ES-I3 (cell line): ENCODE data around the gene FREY1.
"Not testable (repeated sequence)": the region's sequence is repeated elsewhere in the genome, so short reads cannot be mapped to it uniquely, and the experiment has no call there.

Source experiments
- H3K36me3 ChIP-seq: 2 replicates; pipeline ENCODE4 v1.6.1; 2013; ENCODE audit warnings: mild to moderate bottlenecking, low read length, control low read depth, moderate library complexity; ENCODE audit not compliant: insufficient read depth
- H3K4me1 ChIP-seq: 2 replicates; pipeline ENCODE4 v1.6.1; 2013; ENCODE audit warnings: mild to moderate bottlenecking, control low read depth, low read length; ENCODE audit not compliant: insufficient read depth
- H3K9ac ChIP-seq: 2 replicates; pipeline ENCODE4 v1.6.1; 2013; ENCODE audit warnings: low read depth, mild to moderate bottlenecking, low read length, moderate library complexity
- H3K9me3 ChIP-seq: 2 replicates; pipeline ENCODE4 v1.6.1; 2013; ENCODE audit warnings: mild to moderate bottlenecking, low read length, moderate library complexity; ENCODE audit not compliant: control insufficient read depth, insufficient read depth

The FREY1 gene

GRCh38 chr11:45913514-45913913 lies 6.4 kb upstream of the FREY1 start:
- peaks cover 9% of the 10 kb centered on the region; the same call in 1 of the 2 replicates for H3K36me3 ChIP-seq
- no peaks in the 10 kb centered on the region for H3K9me3 ChIP-seq
- H3K9ac ChIP-seq, result no peak overlapping the region
- peaks cover 4% of the 10 kb centered on the region; the same call in 1 of the 2 replicates for H3K4me1 ChIP-seq

GRCh38 chr11:45910623-45911022 lies 3.6 kb upstream of the FREY1 start:
- Histone ChIP-seq H3K9ac (no peak overlapping the region), H3K4me1 (peaks cover 4% of the 10 kb centered on the region; the same call in 1 of the 2 replicates), H3K36me3 (peaks cover 6% of the 10 kb centered on the region; the same call in 1 of the 2 replicates)

GRCh38 chr11:45909594-45910475 lies 2.8 kb upstream of the FREY1 start:
- Histone ChIP-seq H3K4me1 (peaks cover 4% of the 10 kb centered on the region; the same call in 1 of the 2 replicates), H3K36me3 (peaks cover under 1% of the 10 kb centered on the region; the same call in 1 of the 2 replicates), H3K9me3 (no peaks in the 10 kb centered on the region), H3K9ac (no peak overlapping the region)

More at GRCh38 chr11:45910623-45911022, 3.6 kb upstream of the FREY1 start:
- H3K9me3 ChIP-seq, result no peaks in the 10 kb centered on the region

- Histone ChIP-seq H3K9me3 (no peaks in the 10 kb centered on the region), H3K9ac (no peak overlapping the region), H3K4me1 (peaks cover 4% of the 10 kb centered on the region; the same call in 1 of the 2 replicates), H3K36me3 (no peaks in the 10 kb centered on the region)
These were observed 870 bp upstream of the FREY1 start for GRCh38 chr11:45907911-45908370.

GRCh38 chr11:45906096-45906682 lies 882 bp downstream of the FREY1 start:
- H3K36me3 ChIP-seq, result no peaks in the 10 kb centered on the region

GRCh38 chr11:45905576-45905975 lies 1.5 kb downstream of the FREY1 start:
- not testable (repeated sequence) for H3K9ac ChIP-seq, H3K9me3 ChIP-seq, H3K36me3 ChIP-seq, H3K4me1 ChIP-seq

More at GRCh38 chr11:45906096-45906682, 882 bp downstream of the FREY1 start:
- H3K9me3 ChIP-seq, result no peaks in the 10 kb centered on the region
- peaks cover 4% of the 10 kb centered on the region; the same call in 1 of the 2 replicates for H3K4me1 ChIP-seq
- no peak overlapping the region for H3K9ac ChIP-seq

- H3K36me3 ChIP-seq, result no peaks in the 10 kb centered on the region
- no peak overlapping the region for H3K9ac ChIP-seq
These were observed 2.0 kb downstream of the FREY1 start for GRCh38 chr11:45905095-45905494.

GRCh38 chr11:45904309-45904915 lies 2.7 kb downstream of the FREY1 start:
- H3K9ac ChIP-seq, result no peak overlapping the region
- H3K9me3 ChIP-seq, result no peaks in the 10 kb centered on the region
- H3K36me3 ChIP-seq, result no peaks in the 10 kb centered on the region
- peaks cover 4% of the 10 kb centered on the region; the same call in 1 of the 2 replicates for H3K4me1 ChIP-seq

More at GRCh38 chr11:45905095-45905494, 2.0 kb downstream of the FREY1 start:
- Histone ChIP-seq H3K4me1 (peaks cover 4% of the 10 kb centered on the region; the same call in 1 of the 2 replicates), H3K9me3 (no peaks in the 10 kb centered on the region)

GRCh38 chr11:45902452-45903380 lies 4.4 kb downstream of the FREY1 start:
- Histone ChIP-seq H3K9me3 (no peaks in the 10 kb centered on the region), H3K36me3 (no peaks in the 10 kb centered on the region), H3K4me1 (peaks cover 11% of the 10 kb centered on the region; the same call in 1 of the 2 replicates), H3K9ac (no peak overlapping the region)

GRCh38 chr11:45901626-45902025 lies 5.4 kb downstream of the FREY1 start:
- Histone ChIP-seq H3K4me1 (peaks cover 6% of the 10 kb centered on the region; the same call in 1 of the 2 replicates), H3K9me3 (no peaks in the 10 kb centered on the region), H3K36me3 (no peaks in the 10 kb centered on the region), H3K9ac (no peak overlapping the region)

GRCh38 chr11:45900916-45901617 lies 6.0 kb downstream of the FREY1 start:
- peak overlapping the region; percentile 66; the same call in 1 of the 2 replicates for H3K9ac ChIP-seq

GRCh38 chr11:45900175-45900800 lies 6.8 kb downstream of the FREY1 start:
- H3K36me3 ChIP-seq, H3K9me3 ChIP-seq: not testable (repeated sequence)
- peaks cover 10% of the 10 kb centered on the region; the same call in 1 of the 2 replicates for H3K4me1 ChIP-seq
- H3K9ac ChIP-seq, result peak overlapping the region; percentile 66

More at GRCh38 chr11:45900916-45901617, 6.0 kb downstream of the FREY1 start:
- H3K36me3 ChIP-seq, result no peaks in the 10 kb centered on the region
- H3K9me3 ChIP-seq, result no peaks in the 10 kb centered on the region
- peaks cover 10% of the 10 kb centered on the region; the same call in 1 of the 2 replicates for H3K4me1 ChIP-seq
